Stimulated activated naive CD8-positive, alpha-beta T cell treated with anti-CD3 and anti-CD28 coated beads, Interleukin-15, amount 100 ng/mL, for 72 hours (primary cell): ENCODE results near the gene RB1.
"Not testable (repeated sequence)": the region's sequence is repeated elsewhere in the genome, so short reads cannot be mapped to it uniquely, and the experiment has no call there.

ENCODE experiments used
- ATAC-seq: fragments of 150-1000 bp; cut with Tn5 transposase; 2 replicates; pipeline ENCODE4 v1.10.0; 2021; ENCODE audit warnings: mild to moderate bottlenecking, moderate library complexity
- DNase-seq, 2 donors: peaks; one replicate each; pipeline ENCODE4 v3.0.0; 2021 to 2022
- H3K27ac Mint-ChIP-seq, 2 donors: one replicate each; pipeline ENCODE4 v1.8.0; 2022; ENCODE audit warnings: mild to moderate bottlenecking in 2 of 2, mixed read lengths in 2 of 2, moderate library complexity in 2 of 2
- H3K27me3 Mint-ChIP-seq: one replicate; pipeline ENCODE4 v1.8.0; 2022; ENCODE audit warnings: mixed read lengths
- H3K4me1 Mint-ChIP-seq: one replicate; pipeline ENCODE4 v1.8.0; 2022; ENCODE audit warnings: mild to moderate bottlenecking, mixed read lengths
- H3K4me3 Mint-ChIP-seq, 2 donors: one replicate each; pipeline ENCODE4 v1.8.0; 2022; ENCODE audit warnings: mild to moderate bottlenecking in 2 of 2, mixed read lengths in 2 of 2, moderate library complexity in 1 of 2
- H3K9me3 Mint-ChIP-seq, 2 donors: one replicate each; pipeline ENCODE4 v1.8.0; 2022; ENCODE audit warnings: mixed read lengths in 2 of 2

RB1 gene

DNA sequence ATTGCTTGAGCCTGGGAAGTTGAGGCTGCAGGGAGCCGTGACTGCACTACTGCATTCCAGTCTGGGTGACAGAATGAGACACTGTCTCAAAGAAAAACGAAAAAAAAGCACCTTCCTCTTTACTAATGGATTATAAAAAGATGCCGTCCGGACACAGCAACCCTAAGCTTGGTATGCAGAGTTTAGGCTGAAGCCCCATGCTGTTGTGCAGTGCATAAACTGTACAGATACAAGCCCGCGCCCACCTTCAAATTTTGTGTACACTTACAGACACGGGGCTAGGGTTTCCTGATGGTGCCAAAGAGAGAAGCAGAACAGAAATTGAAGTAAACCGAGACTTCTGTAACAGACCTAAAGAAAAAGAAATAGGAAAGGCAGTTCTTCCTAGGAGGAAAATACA is 100.4 kb downstream of the RB1 start:
- DNase-seq: no peak
- ATAC-seq: no peak
- H3K9me3 Mint-ChIP-seq: no peaks in the 10 kb centered on the region
- no peak overlapping the region for H3K4me3 Mint-ChIP-seq
- no peaks in the 10 kb centered on the region for H3K27me3 Mint-ChIP-seq
- H3K4me1 Mint-ChIP-seq: peaks cover 66% of the 10 kb centered on the region
- H3K27ac Mint-ChIP-seq: no peak overlapping the region

GRCh38 chr13:48404952-48405351 is 101.4 kb downstream of the RB1 start:
- Mint-ChIP-seq H3K4me1 (peaks cover 65% of the 10 kb centered on the region), H3K27me3 (no peaks in the 10 kb centered on the region), H3K4me3 (no peak overlapping the region), H3K9me3 (no peaks in the 10 kb centered on the region), H3K27ac (no peak overlapping the region)
- ATAC-seq: no peak
- DNase-seq: no peak

- Mint-ChIP-seq H3K4me3 (no peak overlapping the region), H3K27me3 (no peaks in the 10 kb centered on the region), H3K4me1 (peaks cover 62% of the 10 kb centered on the region), H3K27ac (no peak overlapping the region), H3K9me3 (no peaks in the 10 kb centered on the region)
- ATAC-seq (no peak), DNase-seq (no peak)
Measured at GRCh38 chr13:48405875-48406274, 102.3 kb downstream of the RB1 start.

GRCh38 chr13:48410199-48410598 is 106.6 kb downstream of the RB1 start:
- H3K4me1 Mint-ChIP-seq: peaks cover 39% of the 10 kb centered on the region
- peak overlapping the region; percentile 58 to 72 for H3K4me3 Mint-ChIP-seq
- DNase-seq: no peak
- ATAC-seq: no peak
- H3K27me3 Mint-ChIP-seq: no peaks in the 10 kb centered on the region
- no peak overlapping the region for H3K27ac Mint-ChIP-seq
- no peaks in the 10 kb centered on the region for H3K9me3 Mint-ChIP-seq

- H3K4me3 Mint-ChIP-seq: peak overlapping the region; percentile 82 to 94
- no peaks in the 10 kb centered on the region for H3K27me3 Mint-ChIP-seq
- ATAC-seq: no peak
- H3K9me3 Mint-ChIP-seq: no peaks in the 10 kb centered on the region
- DNase-seq: no peak
- H3K27ac Mint-ChIP-seq: peak overlapping the region in 1 of 2 donors; percentile 93
- H3K4me1 Mint-ChIP-seq: peaks cover 29% of the 10 kb centered on the region
Measured at GRCh38 chr13:48411147-48411794, 107.7 kb downstream of the RB1 start.

GRCh38 chr13:48411841-48412531 is 108.4 kb downstream of the RB1 start:
- peak overlapping the region; percentile 82 to 94 for H3K4me3 Mint-ChIP-seq
- H3K27me3 Mint-ChIP-seq: no peaks in the 10 kb centered on the region
- peaks cover 29% of the 10 kb centered on the region for H3K4me1 Mint-ChIP-seq
- peak overlapping the region; percentile 88 to 93 for H3K27ac Mint-ChIP-seq
- DNase-seq: no peak
- ATAC-seq: peak; percentile 65
- no peaks in the 10 kb centered on the region for H3K9me3 Mint-ChIP-seq

GRCh38 chr13:48412881-48413351 is 109.4 kb downstream of the RB1 start, which contains the start of gene LPAR6:
Gene LPAR6 (minus strand): TSS chr13:48413113. CDS start chr13:48412423, 690 bp downstream.
- peaks cover 29% of the 10 kb centered on the region for H3K4me1 Mint-ChIP-seq
- H3K4me3 Mint-ChIP-seq: peak within 1 kb of the TSS; percentile 82 to 94
- no peak for DNase-seq
- H3K27me3 Mint-ChIP-seq: no peaks in the 10 kb centered on the region
- H3K27ac Mint-ChIP-seq: peak within 1 kb of the TSS; percentile 88 to 93
- peaks cover 0 to 8% of the 10 kb centered on the region in 2 donors for H3K9me3 Mint-ChIP-seq
- no peak for ATAC-seq

GRCh38 chr13:48414501-48414900 is 111.0 kb downstream of the RB1 start:
- no peak overlapping the region for H3K27ac Mint-ChIP-seq
- peaks cover 17% of the 10 kb centered on the region for H3K4me1 Mint-ChIP-seq
- ATAC-seq (no peak), DNase-seq (no peak)
- H3K4me3 Mint-ChIP-seq: no peak overlapping the region
- peaks cover 13 to 21% of the 10 kb centered on the region in 2 donors for H3K9me3 Mint-ChIP-seq
- no peaks in the 10 kb centered on the region for H3K27me3 Mint-ChIP-seq

DNA sequence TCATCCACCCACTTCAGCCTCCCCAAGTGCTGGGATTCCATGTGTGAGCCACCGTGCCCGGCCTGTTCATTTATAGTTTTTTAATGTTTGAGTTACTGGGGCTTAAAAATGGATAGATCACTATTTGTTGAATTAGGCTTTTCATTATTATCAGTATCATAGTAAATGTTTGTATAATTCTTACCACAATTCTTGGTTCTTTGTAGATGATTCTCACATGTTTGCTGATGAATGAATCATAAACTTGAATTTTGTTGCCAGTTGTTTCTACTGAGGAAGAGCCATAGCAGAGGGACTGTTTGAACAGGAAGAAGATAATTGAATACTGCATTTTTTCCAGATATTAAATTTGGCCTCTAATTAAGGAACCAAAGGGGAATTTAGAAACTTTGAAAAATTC is 112.0 kb downstream of the RB1 start:
- Mint-ChIP-seq H3K4me1 (peaks cover 14% of the 10 kb centered on the region), H3K4me3 (no peak overlapping the region), H3K27me3 (no peaks in the 10 kb centered on the region), H3K9me3 (peaks cover 17 to 31% of the 10 kb centered on the region in 2 donors), H3K27ac (no peak overlapping the region)
- no peak for DNase-seq
- no peak for ATAC-seq

DNA sequence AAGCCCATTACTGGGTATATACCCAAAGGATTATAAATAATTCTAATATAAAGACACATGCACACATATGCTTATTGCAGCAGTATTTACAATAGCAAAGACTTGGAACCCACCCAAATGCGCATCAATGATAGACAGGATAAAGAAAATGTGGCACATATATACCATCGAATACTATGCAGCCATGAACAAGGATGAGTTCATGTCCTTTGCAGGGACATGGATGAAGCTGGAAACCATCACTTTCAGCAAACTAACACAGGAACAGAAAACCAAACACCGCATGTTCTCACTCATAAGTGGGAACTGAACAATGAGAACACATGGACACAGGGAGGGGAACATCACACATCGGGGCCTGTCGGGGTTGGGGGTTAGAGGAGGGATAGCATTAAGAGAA is 118.5 kb downstream of the RB1 start:
- H3K9me3 Mint-ChIP-seq: peaks cover 26 to 42% of the 10 kb centered on the region in 2 donors
- not testable (repeated sequence) for H3K4me1 Mint-ChIP-seq, DNase-seq, H3K27ac Mint-ChIP-seq, ATAC-seq, H3K27me3 Mint-ChIP-seq, H3K4me3 Mint-ChIP-seq

DNA sequence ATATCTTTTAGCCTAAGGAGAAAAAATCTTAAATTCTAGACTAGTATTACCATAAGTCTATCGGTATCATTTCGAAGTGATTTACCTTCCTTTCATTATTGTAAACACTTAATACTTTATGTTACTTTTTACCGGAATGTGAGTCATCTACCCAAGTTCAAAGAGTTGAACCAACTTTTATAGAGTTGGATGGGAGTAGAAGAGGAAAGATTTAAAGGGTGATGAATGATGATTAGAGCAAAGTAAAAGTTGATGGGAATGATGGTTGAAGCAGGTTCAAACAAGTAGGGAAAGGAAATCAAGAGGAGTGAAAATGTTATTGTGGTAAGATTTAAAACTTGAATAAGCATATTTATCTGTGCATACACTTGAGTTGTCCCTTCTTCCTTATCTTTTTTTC is 120.7 kb downstream of the RB1 start:
- Mint-ChIP-seq H3K27me3 (no peaks in the 10 kb centered on the region), H3K4me3 (no peak overlapping the region), H3K27ac (no peak overlapping the region), H3K4me1 (peaks cover 4% of the 10 kb centered on the region), H3K9me3 (peaks cover 16 to 23% of the 10 kb centered on the region in 2 donors)
- ATAC-seq (no peak), DNase-seq (no peak)

GRCh38 chr13:48426052-48426451 is 122.5 kb downstream of the RB1 start:
- no peaks in the 10 kb centered on the region for H3K27me3 Mint-ChIP-seq
- H3K4me3 Mint-ChIP-seq: no peak overlapping the region
- H3K27ac Mint-ChIP-seq: no peak overlapping the region
- peaks cover 6 to 7% of the 10 kb centered on the region in 2 donors for H3K9me3 Mint-ChIP-seq
- peaks cover 17% of the 10 kb centered on the region for H3K4me1 Mint-ChIP-seq
- no peak for DNase-seq
- no peak for ATAC-seq

DNA sequence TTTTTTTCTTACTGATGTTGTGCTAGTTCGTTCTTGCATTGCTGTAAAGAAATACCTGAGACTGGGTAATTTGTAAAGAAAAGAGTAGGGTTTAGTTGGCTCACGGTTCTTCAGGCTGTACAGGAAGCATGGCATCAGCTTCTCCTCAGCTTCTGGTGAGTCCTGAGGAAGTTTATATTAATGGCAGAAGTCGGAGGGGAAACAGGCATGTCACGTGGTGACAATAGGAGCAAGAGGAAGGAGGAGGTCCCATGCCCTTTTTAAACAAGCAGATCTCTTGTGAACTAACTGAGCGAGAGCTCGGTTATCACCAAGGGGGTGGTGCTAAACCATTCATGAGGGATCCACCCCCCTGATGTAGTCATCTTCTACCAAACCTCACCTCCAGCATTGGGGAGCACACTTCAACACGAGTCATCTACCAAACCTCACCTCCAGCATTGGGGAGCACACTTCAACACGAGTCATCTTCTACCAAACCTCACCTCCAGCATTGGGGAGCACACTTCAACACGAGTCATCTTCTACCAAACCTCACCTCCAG is 123.3 kb downstream of the RB1 start:
- H3K27me3 Mint-ChIP-seq, DNase-seq, H3K9me3 Mint-ChIP-seq, ATAC-seq, H3K4me3 Mint-ChIP-seq, H3K27ac Mint-ChIP-seq: not testable (repeated sequence)
- H3K4me1 Mint-ChIP-seq: peaks cover 25% of the 10 kb centered on the region

DNA sequence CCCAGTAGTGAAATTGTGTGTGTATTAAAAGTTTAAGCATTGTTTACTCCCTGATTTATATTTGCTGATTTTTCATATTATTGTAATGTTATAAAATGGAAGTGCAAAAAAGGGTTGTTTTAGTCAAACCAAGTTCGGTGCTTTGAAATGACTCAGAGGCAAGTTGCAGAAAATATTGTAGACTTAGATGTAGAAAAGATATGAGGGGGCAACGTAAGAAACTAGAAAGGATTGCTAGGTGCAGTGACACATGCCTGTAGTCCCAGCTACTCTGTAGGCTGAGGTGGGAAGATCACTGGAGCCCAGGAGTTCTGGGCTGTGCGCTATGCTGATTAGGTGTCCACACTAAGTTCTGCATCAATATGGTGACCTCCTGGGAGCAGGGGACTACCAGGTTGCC is 125.5 kb downstream of the RB1 start:
- ATAC-seq (no peak), DNase-seq (no peak)
- Mint-ChIP-seq H3K27me3 (no peaks in the 10 kb centered on the region), H3K27ac (no peak overlapping the region), H3K4me1 (peaks cover 32% of the 10 kb centered on the region), H3K9me3 (peaks cover 6 to 7% of the 10 kb centered on the region in 2 donors), H3K4me3 (no peak overlapping the region)

DNA sequence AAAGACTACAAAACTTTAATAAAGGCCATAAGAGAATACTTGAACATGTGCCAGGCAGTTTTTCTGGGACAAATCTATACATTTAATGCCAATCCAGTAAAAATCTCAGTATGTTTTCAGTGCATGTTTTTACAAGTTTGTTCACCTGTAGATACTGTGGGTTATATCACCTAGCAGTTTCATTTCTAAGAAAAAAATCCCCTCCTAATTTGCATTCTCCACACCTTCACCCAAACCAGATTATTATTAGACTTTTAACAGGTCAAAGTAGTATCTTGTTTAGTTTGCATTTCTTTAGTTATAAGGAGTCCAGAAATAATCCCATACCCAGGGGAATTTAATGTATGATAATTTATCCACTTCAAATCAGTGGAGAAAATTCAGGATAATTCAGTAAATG is 126.3 kb downstream of the RB1 start:
- Mint-ChIP-seq H3K27ac (no peak overlapping the region), H3K27me3 (no peaks in the 10 kb centered on the region), H3K4me3 (no peak overlapping the region), H3K9me3 (peaks cover 6 to 7% of the 10 kb centered on the region in 2 donors), H3K4me1 (peaks cover 38% of the 10 kb centered on the region)
- ATAC-seq: no peak
- DNase-seq: no peak

GRCh38 chr13:48431431-48431830 is 127.9 kb downstream of the RB1 start:
- H3K27ac Mint-ChIP-seq: peak overlapping the region in 1 of 2 donors; percentile 40
- ATAC-seq: no peak
- H3K9me3 Mint-ChIP-seq: peaks cover 5 to 6% of the 10 kb centered on the region in 2 donors
- H3K4me1 Mint-ChIP-seq: peaks cover 41% of the 10 kb centered on the region
- no peak for DNase-seq
- H3K27me3 Mint-ChIP-seq: no peaks in the 10 kb centered on the region
- H3K4me3 Mint-ChIP-seq: no peak overlapping the region
